ENCODE results near the gene ITGAL.

- TF ChIP-seq EZH2 (IDR thresholded peaks at IDR 0.05; ENCODE audit: borderline replicate concordance) (no peak), CTCF (IDR thresholded peaks at IDR 0.05; ENCODE audit: poor library complexity) (no peak)
Observed at GRCh38 chr16:30434852-30435251, 37.7 kb upstream of the ITGAL start.

Measured in hepatocyte (in vitro differentiated cells).